Ishikawa (cell line): ENCODE measurements around the gene CDH13.

ENCODE experiments used
- CREB1 ChIP-seq: IDR thresholded peaks from 2 replicates; pipeline ENCODE4 v1.6.1; 2012; ENCODE audit warnings: low read depth
- EGR1 ChIP-seq: IDR thresholded peaks from 2 replicates; pipeline ENCODE4 v1.6.1; 2012
- EP300 ChIP-seq: IDR thresholded peaks from 2 replicates; pipeline ENCODE4 v1.6.1; 2012; ENCODE audit warnings: borderline replicate concordance
- FOXM1 ChIP-seq: IDR thresholded peaks from 2 replicates; pipeline ENCODE4 v1.6.1; 2012; ENCODE audit warnings: low read depth, borderline replicate concordance
- MAX ChIP-seq: IDR thresholded peaks from 2 replicates; pipeline ENCODE4 v1.6.1; 2012
- TAF1 ChIP-seq: IDR thresholded peaks from 2 replicates; pipeline ENCODE4 v1.6.1; 2012; ENCODE audit warnings: low read depth, mild to moderate bottlenecking
- TEAD4 ChIP-seq: IDR thresholded peaks from 2 replicates; pipeline ENCODE4 v1.6.1; 2012

- TF ChIP-seq TEAD4 (no peak), EGR1 (no peak), EP300 (no peak), TAF1 (no peak), CREB1 (no peak), MAX (no peak), FOXM1 (no peak)
These were observed 959.3 kb downstream of the CDH13 start for GRCh38 chr16:83586036-83586435.
